Measurements from ENCODE around the gene MMP27. TPM values are rescaled to one million over a fixed set of nuclear protein-coding genes. Genes with fewer than 3 reads are reported as not detected.

MMP27 gene
- total RNA-seq, 1 donor from 2014 or later: not detected

GRCh38 chr11:102724904-102725500 is 19.4 kb upstream of the MMP27 start, which contains the start of gene MMP8:
TSS of gene MMP8 (minus strand) at chr11:102724954. CDS start at chr11:102724855, 99 bp downstream.
- no peaks in the 10 kb centered on the region for H3K27me3 Mint-ChIP-seq (ENCODE audit: unreplicated experiment)
- TF ChIP-seq, protein P1, sequence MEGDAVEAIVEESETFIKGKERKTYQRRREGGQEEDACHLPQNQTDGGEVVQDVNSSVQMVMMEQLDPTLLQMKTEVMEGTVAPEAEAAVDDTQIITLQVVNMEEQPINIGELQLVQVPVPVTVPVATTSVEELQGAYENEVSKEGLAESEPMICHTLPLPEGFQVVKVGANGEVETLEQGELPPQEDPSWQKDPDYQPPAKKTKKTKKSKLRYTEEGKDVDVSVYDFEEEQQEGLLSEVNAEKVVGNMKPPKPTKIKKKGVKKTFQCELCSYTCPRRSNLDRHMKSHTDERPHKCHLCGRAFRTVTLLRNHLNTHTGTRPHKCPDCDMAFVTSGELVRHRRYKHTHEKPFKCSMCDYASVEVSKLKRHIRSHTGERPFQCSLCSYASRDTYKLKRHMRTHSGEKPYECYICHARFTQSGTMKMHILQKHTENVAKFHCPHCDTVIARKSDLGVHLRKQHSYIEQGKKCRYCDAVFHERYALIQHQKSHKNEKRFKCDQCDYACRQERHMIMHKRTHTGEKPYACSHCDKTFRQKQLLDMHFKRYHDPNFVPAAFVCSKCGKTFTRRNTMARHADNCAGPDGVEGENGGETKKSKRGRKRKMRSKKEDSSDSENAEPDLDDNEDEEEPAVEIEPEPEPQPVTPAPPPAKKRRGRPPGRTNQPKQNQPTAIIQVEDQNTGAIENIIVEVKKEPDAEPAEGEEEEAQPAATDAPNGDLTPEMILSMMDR (IDR thresholded peaks at IDR 0.05; ENCODE audit: partially characterized antibody, unreplicated experiment): no peak

DNA sequence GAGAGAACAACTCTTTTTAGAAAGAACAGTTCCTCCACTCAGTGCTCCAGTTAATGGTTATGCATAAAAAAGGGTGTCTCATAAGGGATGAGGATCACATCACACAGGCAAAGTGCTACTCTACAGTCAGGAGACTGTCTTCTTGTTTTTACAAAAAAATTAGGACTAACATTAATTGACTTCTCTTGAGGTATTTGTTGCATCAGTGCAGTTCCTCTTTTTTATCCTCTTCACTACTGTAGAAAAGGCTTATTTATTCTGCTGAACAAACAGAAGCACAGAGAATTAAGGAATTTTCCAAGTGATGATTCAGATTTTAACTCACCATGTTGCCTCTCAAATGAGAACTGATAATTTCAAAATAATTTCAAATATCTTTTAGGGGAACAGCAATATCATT is 17.3 kb upstream of the MMP27 start:
- Mint-ChIP-seq H3K4me3 (ENCODE audit: unreplicated experiment) (no peak overlapping the region), H3K9me3 (ENCODE audit: unreplicated experiment) (no peaks in the 10 kb centered on the region), H3K27ac (ENCODE audit: unreplicated experiment) (no peak overlapping the region), H3K4me1 (ENCODE audit: low read depth, unreplicated experiment) (no peaks in the 10 kb centered on the region), H3K27me3 (ENCODE audit: unreplicated experiment) (no peaks in the 10 kb centered on the region), H3K36me3 (ENCODE audit: unreplicated experiment) (no peaks in the 10 kb centered on the region)
- TF ChIP-seq, protein P1 (IDR thresholded peaks at IDR 0.05; ENCODE audit: partially characterized antibody, unreplicated experiment): no peak
- no peak for DNase-seq

More at GRCh38 chr11:102724904-102725500, 19.4 kb upstream of the MMP27 start, which contains the start of gene MMP8:
- Mint-ChIP-seq H3K4me1 (ENCODE audit: low read depth, unreplicated experiment) (no peaks in the 10 kb centered on the region), H3K9me3 (ENCODE audit: unreplicated experiment) (peaks cover 2% of the 10 kb centered on the region), H3K4me3 (ENCODE audit: unreplicated experiment) (no peak within 1 kb of the TSS), H3K27ac (ENCODE audit: unreplicated experiment) (no peak within 1 kb of the TSS), H3K36me3 (ENCODE audit: unreplicated experiment) (no peaks in the 10 kb centered on the region)
- no peak for DNase-seq

- no peak overlapping the region for H3K4me3 Mint-ChIP-seq (ENCODE audit: unreplicated experiment)
- no peaks in the 10 kb centered on the region for H3K36me3 Mint-ChIP-seq (ENCODE audit: unreplicated experiment)
- no peaks in the 10 kb centered on the region for H3K9me3 Mint-ChIP-seq (ENCODE audit: unreplicated experiment)
- no peak overlapping the region for H3K27ac Mint-ChIP-seq (ENCODE audit: unreplicated experiment)
- no peak for DNase-seq
- TF ChIP-seq, protein P1 (IDR thresholded peaks at IDR 0.05; ENCODE audit: partially characterized antibody, unreplicated experiment): no peak
- H3K27me3 Mint-ChIP-seq (ENCODE audit: unreplicated experiment): no peaks in the 10 kb centered on the region
- no peaks in the 10 kb centered on the region for H3K4me1 Mint-ChIP-seq (ENCODE audit: low read depth, unreplicated experiment)
Observed at GRCh38 chr11:102719620-102720277, 14.2 kb upstream of the MMP27 start.

- Mint-ChIP-seq H3K9me3 (ENCODE audit: unreplicated experiment) (no peaks in the 10 kb centered on the region), H3K4me1 (ENCODE audit: low read depth, unreplicated experiment) (no peaks in the 10 kb centered on the region), H3K27ac (ENCODE audit: unreplicated experiment) (no peak overlapping the region), H3K36me3 (ENCODE audit: unreplicated experiment) (no peaks in the 10 kb centered on the region), H3K27me3 (ENCODE audit: unreplicated experiment) (no peaks in the 10 kb centered on the region), H3K4me3 (ENCODE audit: unreplicated experiment) (no peak overlapping the region)
- no peak for DNase-seq
- TF ChIP-seq, protein P1 (IDR thresholded peaks at IDR 0.05; ENCODE audit: partially characterized antibody, unreplicated experiment): no peak
Observed at GRCh38 chr11:102717280-102717679, 11.7 kb upstream of the MMP27 start.

DNA sequence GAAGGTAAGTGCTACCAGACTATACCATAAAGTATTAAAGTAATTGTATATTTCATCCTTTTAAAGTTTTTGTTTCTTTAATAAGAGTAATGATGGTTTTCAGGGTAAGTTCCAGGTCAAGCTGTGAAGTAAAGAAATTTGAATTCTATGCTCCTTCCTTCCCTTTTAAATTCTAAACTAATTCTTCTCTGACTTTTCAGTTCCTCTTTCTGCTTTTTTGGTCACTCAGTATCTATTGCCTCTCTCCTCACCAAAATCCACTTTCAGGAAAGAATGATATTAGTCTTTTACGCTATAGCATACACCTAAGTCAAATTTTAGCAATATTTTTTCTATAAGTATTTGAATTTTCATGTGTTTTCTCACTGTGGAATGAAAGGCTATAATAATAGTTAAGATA is 11.0 kb upstream of the MMP27 start:
- no peak for DNase-seq
- H3K36me3 Mint-ChIP-seq (ENCODE audit: unreplicated experiment): no peaks in the 10 kb centered on the region
- no peaks in the 10 kb centered on the region for H3K27me3 Mint-ChIP-seq (ENCODE audit: unreplicated experiment)
- no peak overlapping the region for H3K4me3 Mint-ChIP-seq (ENCODE audit: unreplicated experiment)
- no peak overlapping the region for H3K27ac Mint-ChIP-seq (ENCODE audit: unreplicated experiment)
- H3K9me3 Mint-ChIP-seq (ENCODE audit: unreplicated experiment): no peaks in the 10 kb centered on the region
- TF ChIP-seq, protein P1 (IDR thresholded peaks at IDR 0.05; ENCODE audit: partially characterized antibody, unreplicated experiment): no peak
- H3K4me1 Mint-ChIP-seq (ENCODE audit: low read depth, unreplicated experiment): no peaks in the 10 kb centered on the region
